ENCODE measurements around the gene CD69.

GRCh38 chr12:9805883-9806282, 45.2 kb upstream of the CD69 start:
- no peak for TF ChIP-seq CTCF (IDR thresholded peaks at IDR 0.05)
- no peak for TF ChIP-seq EZH2 (IDR thresholded peaks at IDR 0.05; ENCODE audit: borderline replicate concordance, insufficient read depth, low read depth, low read length, poor library complexity, severe bottlenecking)
